ENCODE data around the gene PLCB4.

DNA sequence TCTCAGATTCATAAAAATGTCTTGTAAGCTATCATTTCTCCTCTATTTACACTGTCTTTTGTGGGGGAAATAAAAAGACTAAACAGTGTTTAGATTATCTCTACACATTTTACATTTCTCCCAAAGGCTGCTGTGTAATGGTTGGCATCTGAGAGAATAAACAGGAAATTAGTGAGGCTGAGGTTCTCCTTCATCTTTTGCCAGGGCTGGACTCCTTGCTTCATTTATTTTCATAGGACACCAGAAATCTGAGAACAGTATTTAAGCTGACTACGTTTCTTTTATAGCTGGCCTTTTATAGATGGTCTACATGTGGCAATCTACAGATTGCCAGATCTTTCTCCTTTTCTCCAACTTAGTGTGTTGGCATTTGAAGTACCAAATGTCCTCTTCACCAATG lies 41.5 kb downstream of the PLCB4 start:
- TF ChIP-seq, protein P1, sequence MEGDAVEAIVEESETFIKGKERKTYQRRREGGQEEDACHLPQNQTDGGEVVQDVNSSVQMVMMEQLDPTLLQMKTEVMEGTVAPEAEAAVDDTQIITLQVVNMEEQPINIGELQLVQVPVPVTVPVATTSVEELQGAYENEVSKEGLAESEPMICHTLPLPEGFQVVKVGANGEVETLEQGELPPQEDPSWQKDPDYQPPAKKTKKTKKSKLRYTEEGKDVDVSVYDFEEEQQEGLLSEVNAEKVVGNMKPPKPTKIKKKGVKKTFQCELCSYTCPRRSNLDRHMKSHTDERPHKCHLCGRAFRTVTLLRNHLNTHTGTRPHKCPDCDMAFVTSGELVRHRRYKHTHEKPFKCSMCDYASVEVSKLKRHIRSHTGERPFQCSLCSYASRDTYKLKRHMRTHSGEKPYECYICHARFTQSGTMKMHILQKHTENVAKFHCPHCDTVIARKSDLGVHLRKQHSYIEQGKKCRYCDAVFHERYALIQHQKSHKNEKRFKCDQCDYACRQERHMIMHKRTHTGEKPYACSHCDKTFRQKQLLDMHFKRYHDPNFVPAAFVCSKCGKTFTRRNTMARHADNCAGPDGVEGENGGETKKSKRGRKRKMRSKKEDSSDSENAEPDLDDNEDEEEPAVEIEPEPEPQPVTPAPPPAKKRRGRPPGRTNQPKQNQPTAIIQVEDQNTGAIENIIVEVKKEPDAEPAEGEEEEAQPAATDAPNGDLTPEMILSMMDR (IDR thresholded peaks at IDR 0.05; ENCODE audit: insufficient read depth, low read length) = no peak
- TF ChIP-seq, protein P2, sequence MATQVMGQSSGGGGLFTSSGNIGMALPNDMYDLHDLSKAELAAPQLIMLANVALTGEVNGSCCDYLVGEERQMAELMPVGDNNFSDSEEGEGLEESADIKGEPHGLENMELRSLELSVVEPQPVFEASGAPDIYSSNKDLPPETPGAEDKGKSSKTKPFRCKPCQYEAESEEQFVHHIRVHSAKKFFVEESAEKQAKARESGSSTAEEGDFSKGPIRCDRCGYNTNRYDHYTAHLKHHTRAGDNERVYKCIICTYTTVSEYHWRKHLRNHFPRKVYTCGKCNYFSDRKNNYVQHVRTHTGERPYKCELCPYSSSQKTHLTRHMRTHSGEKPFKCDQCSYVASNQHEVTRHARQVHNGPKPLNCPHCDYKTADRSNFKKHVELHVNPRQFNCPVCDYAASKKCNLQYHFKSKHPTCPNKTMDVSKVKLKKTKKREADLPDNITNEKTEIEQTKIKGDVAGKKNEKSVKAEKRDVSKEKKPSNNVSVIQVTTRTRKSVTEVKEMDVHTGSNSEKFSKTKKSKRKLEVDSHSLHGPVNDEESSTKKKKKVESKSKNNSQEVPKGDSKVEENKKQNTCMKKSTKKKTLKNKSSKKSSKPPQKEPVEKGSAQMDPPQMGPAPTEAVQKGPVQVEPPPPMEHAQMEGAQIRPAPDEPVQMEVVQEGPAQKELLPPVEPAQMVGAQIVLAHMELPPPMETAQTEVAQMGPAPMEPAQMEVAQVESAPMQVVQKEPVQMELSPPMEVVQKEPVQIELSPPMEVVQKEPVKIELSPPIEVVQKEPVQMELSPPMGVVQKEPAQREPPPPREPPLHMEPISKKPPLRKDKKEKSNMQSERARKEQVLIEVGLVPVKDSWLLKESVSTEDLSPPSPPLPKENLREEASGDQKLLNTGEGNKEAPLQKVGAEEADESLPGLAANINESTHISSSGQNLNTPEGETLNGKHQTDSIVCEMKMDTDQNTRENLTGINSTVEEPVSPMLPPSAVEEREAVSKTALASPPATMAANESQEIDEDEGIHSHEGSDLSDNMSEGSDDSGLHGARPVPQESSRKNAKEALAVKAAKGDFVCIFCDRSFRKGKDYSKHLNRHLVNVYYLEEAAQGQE (IDR thresholded peaks at IDR 0.05; ENCODE audit: insufficient replicate concordance, low read depth) = no peak
- TF ChIP-seq GABPA (IDR thresholded peaks at IDR 0.05; ENCODE audit: low read depth) (no peak), POLR2AphosphoS5 (IDR thresholded peaks at IDR 0.05; ENCODE audit: low read depth) (no peak), SPI1 (IDR thresholded peaks at IDR 0.05; ENCODE audit: borderline replicate concordance, low read depth) (no peak)
